Measurements from ENCODE around the gene FAF1.

DNA sequence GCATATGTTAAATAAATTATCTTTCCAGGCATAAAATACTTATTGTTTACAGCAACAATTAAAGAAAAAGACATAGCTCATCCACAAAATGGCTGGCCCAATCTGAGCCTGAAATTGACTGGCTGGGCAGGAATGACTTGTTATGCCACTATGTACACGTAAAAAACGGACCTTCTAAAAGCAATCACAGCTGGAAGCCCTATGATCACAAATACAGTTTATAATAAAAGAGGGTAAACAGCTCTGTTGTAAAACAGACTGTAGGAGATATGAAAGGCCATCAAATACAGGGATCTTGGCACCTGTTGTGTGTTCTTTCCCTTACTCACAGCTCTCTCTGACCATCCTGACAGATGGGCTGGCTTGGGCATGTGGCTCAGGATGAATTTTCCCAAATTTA, 466.4 kb downstream of the FAF1 start:
- TF ChIP-seq, protein P1, sequence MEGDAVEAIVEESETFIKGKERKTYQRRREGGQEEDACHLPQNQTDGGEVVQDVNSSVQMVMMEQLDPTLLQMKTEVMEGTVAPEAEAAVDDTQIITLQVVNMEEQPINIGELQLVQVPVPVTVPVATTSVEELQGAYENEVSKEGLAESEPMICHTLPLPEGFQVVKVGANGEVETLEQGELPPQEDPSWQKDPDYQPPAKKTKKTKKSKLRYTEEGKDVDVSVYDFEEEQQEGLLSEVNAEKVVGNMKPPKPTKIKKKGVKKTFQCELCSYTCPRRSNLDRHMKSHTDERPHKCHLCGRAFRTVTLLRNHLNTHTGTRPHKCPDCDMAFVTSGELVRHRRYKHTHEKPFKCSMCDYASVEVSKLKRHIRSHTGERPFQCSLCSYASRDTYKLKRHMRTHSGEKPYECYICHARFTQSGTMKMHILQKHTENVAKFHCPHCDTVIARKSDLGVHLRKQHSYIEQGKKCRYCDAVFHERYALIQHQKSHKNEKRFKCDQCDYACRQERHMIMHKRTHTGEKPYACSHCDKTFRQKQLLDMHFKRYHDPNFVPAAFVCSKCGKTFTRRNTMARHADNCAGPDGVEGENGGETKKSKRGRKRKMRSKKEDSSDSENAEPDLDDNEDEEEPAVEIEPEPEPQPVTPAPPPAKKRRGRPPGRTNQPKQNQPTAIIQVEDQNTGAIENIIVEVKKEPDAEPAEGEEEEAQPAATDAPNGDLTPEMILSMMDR (IDR thresholded peaks at IDR 0.05), result no peak
- no peak for TF ChIP-seq POLR2AphosphoS5 (IDR thresholded peaks at IDR 0.05)

Data from esophagus muscularis mucosa (tissue), 3 donors.